ENCODE results near the gene PEAK1. TPM values are rescaled to one million over a fixed set of nuclear protein-coding genes. Genes with fewer than 3 reads are reported as not detected.

The PEAK1 gene
- total RNA-seq, 1 donor from 2014 or later = 125 TPM

DNA sequence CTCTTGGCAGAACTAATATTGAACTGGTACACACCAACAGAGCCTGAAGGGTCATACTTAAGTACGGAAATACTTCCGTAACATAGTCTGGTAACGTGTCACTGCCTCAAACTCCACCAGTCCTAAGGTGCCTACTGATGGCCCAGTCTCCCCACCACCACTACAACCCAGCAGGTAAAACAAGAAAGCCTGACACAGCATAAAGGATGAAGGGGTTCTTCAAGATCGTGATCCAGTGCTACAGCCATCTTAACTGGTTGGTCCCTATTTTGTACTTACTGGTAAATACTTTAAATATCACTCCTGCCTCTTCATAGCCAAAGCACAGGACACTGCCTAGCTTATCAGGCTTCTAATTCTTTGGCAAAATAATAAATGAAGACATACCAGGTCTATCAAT is 46.5 kb downstream of the PEAK1 start:
- TF ChIP-seq, protein P1, sequence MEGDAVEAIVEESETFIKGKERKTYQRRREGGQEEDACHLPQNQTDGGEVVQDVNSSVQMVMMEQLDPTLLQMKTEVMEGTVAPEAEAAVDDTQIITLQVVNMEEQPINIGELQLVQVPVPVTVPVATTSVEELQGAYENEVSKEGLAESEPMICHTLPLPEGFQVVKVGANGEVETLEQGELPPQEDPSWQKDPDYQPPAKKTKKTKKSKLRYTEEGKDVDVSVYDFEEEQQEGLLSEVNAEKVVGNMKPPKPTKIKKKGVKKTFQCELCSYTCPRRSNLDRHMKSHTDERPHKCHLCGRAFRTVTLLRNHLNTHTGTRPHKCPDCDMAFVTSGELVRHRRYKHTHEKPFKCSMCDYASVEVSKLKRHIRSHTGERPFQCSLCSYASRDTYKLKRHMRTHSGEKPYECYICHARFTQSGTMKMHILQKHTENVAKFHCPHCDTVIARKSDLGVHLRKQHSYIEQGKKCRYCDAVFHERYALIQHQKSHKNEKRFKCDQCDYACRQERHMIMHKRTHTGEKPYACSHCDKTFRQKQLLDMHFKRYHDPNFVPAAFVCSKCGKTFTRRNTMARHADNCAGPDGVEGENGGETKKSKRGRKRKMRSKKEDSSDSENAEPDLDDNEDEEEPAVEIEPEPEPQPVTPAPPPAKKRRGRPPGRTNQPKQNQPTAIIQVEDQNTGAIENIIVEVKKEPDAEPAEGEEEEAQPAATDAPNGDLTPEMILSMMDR (IDR thresholded peaks at IDR 0.05) = no peak
- no peak for DNase-seq (ENCODE audit: extremely low spot score, unreplicated experiment)
- Mint-ChIP-seq H3K4me3 (ENCODE audit: unreplicated experiment) (no peak overlapping the region), H3K27me3 (ENCODE audit: unreplicated experiment) (no peaks in the 10 kb centered on the region), H3K36me3 (ENCODE audit: unreplicated experiment) (peaks cover 6% of the 10 kb centered on the region), H3K9me3 (ENCODE audit: unreplicated experiment) (peaks cover 12% of the 10 kb centered on the region), H3K4me1 (ENCODE audit: unreplicated experiment) (peaks cover 19% of the 10 kb centered on the region), H3K27ac (ENCODE audit: unreplicated experiment) (no peak overlapping the region)

DNA sequence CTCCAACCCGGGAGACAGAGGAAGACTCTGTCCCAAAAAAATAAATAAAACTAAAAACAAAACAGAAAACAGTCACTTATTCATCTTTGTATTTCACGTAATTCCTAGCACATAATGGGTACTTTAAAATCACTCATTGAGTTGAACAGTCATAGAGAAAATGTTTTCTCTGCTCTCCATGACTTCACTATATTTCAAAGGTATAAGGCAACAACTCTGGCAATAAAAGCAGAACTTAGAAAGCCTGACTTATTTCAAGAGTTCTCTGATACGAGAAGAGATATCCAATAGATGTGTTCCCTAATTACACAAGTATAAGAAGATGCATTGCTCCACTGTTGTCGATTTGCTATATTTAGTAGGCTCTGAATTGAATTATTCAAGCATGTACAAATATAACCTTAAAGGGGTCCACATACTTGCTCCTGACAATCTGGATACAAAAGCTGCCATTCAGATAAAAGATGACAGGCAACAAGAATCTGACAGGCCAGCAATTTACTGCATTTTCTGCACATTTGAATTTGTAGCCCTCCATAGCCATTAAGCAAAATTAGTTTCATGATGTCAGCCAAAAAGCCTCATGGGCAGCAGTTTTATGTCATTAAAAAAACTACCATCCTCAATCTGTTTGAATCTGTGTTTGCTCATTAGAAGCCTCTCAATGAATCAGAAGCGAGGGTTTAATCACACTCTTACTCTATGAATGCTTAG is 47.9 kb downstream of the PEAK1 start:
- H3K4me1 Mint-ChIP-seq (ENCODE audit: unreplicated experiment) = peaks cover 17% of the 10 kb centered on the region
- H3K27ac Mint-ChIP-seq (ENCODE audit: unreplicated experiment) = no peak overlapping the region
- peaks cover 12% of the 10 kb centered on the region for H3K9me3 Mint-ChIP-seq (ENCODE audit: unreplicated experiment)
- no peak overlapping the region for H3K4me3 Mint-ChIP-seq (ENCODE audit: unreplicated experiment)
- no peaks in the 10 kb centered on the region for H3K27me3 Mint-ChIP-seq (ENCODE audit: unreplicated experiment)
- peaks cover 6% of the 10 kb centered on the region for H3K36me3 Mint-ChIP-seq (ENCODE audit: unreplicated experiment)
- TF ChIP-seq, protein P1 (IDR thresholded peaks at IDR 0.05) = no peak
- no peak for DNase-seq (ENCODE audit: extremely low spot score, unreplicated experiment)

DNA sequence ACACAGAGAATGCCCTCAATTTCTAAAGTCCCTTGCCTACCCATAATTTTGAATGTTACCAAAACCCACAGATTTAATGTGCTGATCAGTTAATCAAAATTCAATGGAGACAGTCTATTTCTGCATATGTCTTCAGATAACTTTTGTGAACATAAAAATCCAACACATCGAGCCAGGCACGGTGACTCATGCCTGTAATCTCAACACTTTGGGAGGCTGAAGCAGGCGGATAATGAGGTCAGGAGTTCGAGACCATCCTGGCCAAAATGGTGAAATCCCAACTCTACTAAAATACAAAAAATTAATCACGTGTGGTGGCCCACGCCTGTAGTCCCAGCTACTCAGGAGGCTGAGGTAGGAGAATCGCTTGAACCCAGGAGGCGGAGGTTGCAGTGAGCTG is 49.3 kb downstream of the PEAK1 start:
- Mint-ChIP-seq H3K9me3 (ENCODE audit: unreplicated experiment) (peaks cover 16% of the 10 kb centered on the region), H3K27me3 (ENCODE audit: unreplicated experiment) (no peaks in the 10 kb centered on the region), H3K4me1 (ENCODE audit: unreplicated experiment) (peaks cover 17% of the 10 kb centered on the region), H3K27ac (ENCODE audit: unreplicated experiment) (no peak overlapping the region), H3K36me3 (ENCODE audit: unreplicated experiment) (peaks cover 9% of the 10 kb centered on the region), H3K4me3 (ENCODE audit: unreplicated experiment) (no peak overlapping the region)
- DNase-seq (ENCODE audit: extremely low spot score, unreplicated experiment) = no peak
- TF ChIP-seq, protein P1 (IDR thresholded peaks at IDR 0.05) = no peak

DNA sequence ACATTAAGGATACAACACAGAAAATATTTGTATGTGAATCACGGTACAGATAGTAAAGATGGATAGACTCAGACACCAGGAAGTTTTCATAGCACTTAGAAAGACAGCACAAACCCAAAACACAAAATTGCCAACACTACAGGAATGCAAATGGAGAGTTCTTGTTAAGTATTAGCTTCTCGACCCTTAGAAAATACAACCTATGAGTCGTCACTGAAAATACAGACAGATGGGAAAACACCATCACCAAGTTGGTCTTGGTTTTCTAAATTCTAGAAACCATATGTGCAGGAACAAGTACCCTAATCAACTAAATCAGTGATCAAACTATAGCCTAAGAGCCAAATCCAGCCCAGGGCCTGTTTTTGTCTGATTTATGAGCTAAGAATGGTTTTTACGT is 50.7 kb downstream of the PEAK1 start:
- peaks cover 17% of the 10 kb centered on the region for H3K4me1 Mint-ChIP-seq (ENCODE audit: unreplicated experiment)
- no peaks in the 10 kb centered on the region for H3K27me3 Mint-ChIP-seq (ENCODE audit: unreplicated experiment)
- peaks cover 11% of the 10 kb centered on the region for H3K36me3 Mint-ChIP-seq (ENCODE audit: unreplicated experiment)
- no peak overlapping the region for H3K4me3 Mint-ChIP-seq (ENCODE audit: unreplicated experiment)
- no peak overlapping the region for H3K27ac Mint-ChIP-seq (ENCODE audit: unreplicated experiment)
- TF ChIP-seq, protein P1 (IDR thresholded peaks at IDR 0.05) = no peak
- no peak for DNase-seq (ENCODE audit: extremely low spot score, unreplicated experiment)
- peaks cover 16% of the 10 kb centered on the region for H3K9me3 Mint-ChIP-seq (ENCODE audit: unreplicated experiment)

DNA sequence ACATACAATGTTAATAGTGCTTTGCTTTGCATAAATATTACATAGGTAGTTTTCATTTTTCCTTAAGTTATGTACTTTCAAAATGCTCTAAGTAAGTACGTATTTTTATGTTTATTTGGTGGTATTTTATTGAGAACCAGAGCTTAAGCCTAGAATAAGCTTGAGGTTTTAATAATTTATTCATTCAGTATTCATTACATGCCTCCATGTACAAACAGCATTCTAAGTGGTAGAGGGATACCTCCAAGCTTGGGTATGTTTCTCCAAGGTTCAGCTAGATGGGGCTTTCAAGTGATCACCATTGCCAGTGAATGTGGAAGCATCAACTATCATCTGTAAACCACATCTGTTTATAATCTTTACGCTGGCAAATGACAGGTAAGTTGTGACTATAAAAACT is 52.3 kb downstream of the PEAK1 start:
- peaks cover 17% of the 10 kb centered on the region for H3K4me1 Mint-ChIP-seq (ENCODE audit: unreplicated experiment)
- H3K9me3 Mint-ChIP-seq (ENCODE audit: unreplicated experiment) = peaks cover 9% of the 10 kb centered on the region
- peaks cover 12% of the 10 kb centered on the region for H3K36me3 Mint-ChIP-seq (ENCODE audit: unreplicated experiment)
- TF ChIP-seq, protein P1 (IDR thresholded peaks at IDR 0.05) = no peak
- no peak overlapping the region for H3K4me3 Mint-ChIP-seq (ENCODE audit: unreplicated experiment)
- no peaks in the 10 kb centered on the region for H3K27me3 Mint-ChIP-seq (ENCODE audit: unreplicated experiment)
- H3K27ac Mint-ChIP-seq (ENCODE audit: unreplicated experiment) = no peak overlapping the region
- DNase-seq (ENCODE audit: extremely low spot score, unreplicated experiment) = no peak
